Esophagus (tissue), 2 donors: ENCODE results near the gene SF3B1. TPM values are rescaled to one million over a fixed set of nuclear protein-coding genes. Genes with fewer than 3 reads are reported as not detected.
"Not testable (repeated sequence)": the region's sequence is repeated elsewhere in the genome, so short reads cannot be mapped to it uniquely, and the experiment has no call there.

Source experiments
- H3K27ac ChIP-seq, 2 donors: one replicate each; pipeline ENCODE4 v1.5.1; 2013; ENCODE audit warnings: low read depth in 2 of 2, mild to moderate bottlenecking in 2 of 2, inconsistent platforms in 1 of 2, low read length in 1 of 2, moderate library complexity in 1 of 2
- H3K27me3 ChIP-seq, 2 donors: one replicate each; pipeline ENCODE4 v1.6.1; 2013; ENCODE audit warnings: low read length in 2 of 2, control low read depth in 1 of 2, mild to moderate bottlenecking in 1 of 2; ENCODE audit not compliant: insufficient read depth in 2 of 2, control insufficient read depth in 1 of 2
- H3K36me3 ChIP-seq, 2 donors: one replicate each; pipeline ENCODE4 v1.6.1; 2013; ENCODE audit warnings: low read length in 1 of 2; ENCODE audit not compliant: control insufficient read depth in 2 of 2, insufficient read depth in 2 of 2
- H3K4me1 ChIP-seq, 2 donors: one replicate each; pipeline ENCODE4 v1.6.1; 2013; ENCODE audit warnings: low read length in 1 of 2; ENCODE audit not compliant: control insufficient read depth in 2 of 2, insufficient read depth in 2 of 2
- H3K4me3 ChIP-seq, 2 donors: one replicate each; pipeline ENCODE4 v1.5.1; 2013; ENCODE audit warnings: low read length in 2 of 2, mild to moderate bottlenecking in 2 of 2, low read depth in 1 of 2, moderate library complexity in 1 of 2
- H3K9me3 ChIP-seq, 2 donors: one replicate each; pipeline ENCODE4 v1.6.1; 2013; ENCODE audit warnings: mild to moderate bottlenecking in 2 of 2, low read depth in 1 of 2, low read length in 1 of 2, moderate library complexity in 1 of 2; ENCODE audit not compliant: control insufficient read depth in 2 of 2, insufficient read depth in 1 of 2
- WGBS, 2 donors: extraction: QIAGEN DNeasy Blood & Tissue Kit; methylation state at CpG; one replicate each; pipeline ENCODE4 v1.1.7; 2013; 5-methylcytosine and 5-hydroxymethylcytosine counted together
- polyA plus RNA-seq, 2 donors: library from polyadenylated mRNA; stranded (reverse); fragments of 200-250 nt; gene quantifications; one replicate each; pipeline ENCODE4 v1.2.3, GENCODE V29; 2013
- donor health status: healthy with polysubstance abuse.
- donor health status: Bipolar disorder and iron deficiency.

Gene SF3B1
- polyA plus RNA-seq, 2 donors, result 120 to 231 TPM

DNA sequence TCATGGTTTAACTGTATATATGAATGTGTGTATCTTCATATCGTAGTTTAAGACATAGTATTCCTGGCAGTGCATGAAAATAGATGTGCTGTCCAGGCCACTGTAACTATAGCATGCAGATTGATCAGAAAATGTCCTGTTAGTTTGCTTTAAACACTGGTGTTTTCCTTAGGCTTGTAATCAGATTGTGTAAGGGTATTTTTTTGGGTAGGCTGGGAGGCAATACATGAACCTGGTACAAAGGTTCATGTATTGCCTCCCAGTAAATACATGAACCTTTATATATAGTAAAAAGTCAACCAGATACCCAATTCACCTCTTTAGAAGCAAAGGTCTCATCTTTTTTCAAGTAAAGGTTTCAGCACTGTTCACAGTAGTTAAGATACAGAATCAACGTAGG lies 20.1 kb upstream of the SF3B1 start:
- no peaks in the 10 kb centered on the region for H3K36me3 ChIP-seq
- WGBS, 2 donors, result 64 to 68% methylated on average over 2 of the region's 2 CpGs
- H3K27ac ChIP-seq, result no peak overlapping the region
- no peaks in the 10 kb centered on the region for H3K9me3 ChIP-seq
- H3K4me1 ChIP-seq, result no peaks in the 10 kb centered on the region
- no peaks in the 10 kb centered on the region for H3K27me3 ChIP-seq
- peak overlapping the region in 1 of 2 donors; percentile 63 for H3K4me3 ChIP-seq

DNA sequence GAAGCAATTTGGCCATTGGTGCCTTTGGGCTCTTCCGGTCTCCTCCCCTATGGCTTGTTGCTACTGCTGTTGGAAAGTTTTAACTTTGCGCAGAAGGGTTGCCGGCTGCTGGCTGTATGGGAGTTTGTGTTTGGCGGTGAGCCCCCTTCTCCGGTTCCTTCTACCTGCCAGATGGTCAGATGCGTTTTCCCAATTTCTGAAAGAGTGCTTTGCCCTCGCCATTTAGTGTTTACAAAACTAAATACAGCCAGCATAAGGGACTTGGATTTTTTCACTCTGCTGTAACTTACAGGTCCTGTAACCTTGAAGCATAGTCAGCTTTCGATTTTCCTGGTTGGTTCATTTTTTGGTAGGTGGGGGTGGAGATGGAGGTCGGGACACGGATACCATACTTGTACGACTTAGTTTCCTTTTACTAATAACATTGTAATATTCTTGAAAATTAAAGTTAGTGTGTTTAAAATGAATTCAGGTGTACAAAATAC lies 19.1 kb upstream of the SF3B1 start:
- WGBS, 2 donors, result 0 to 1% methylated on average over 11 of the region's 11 CpGs
- peak overlapping the region; percentile 63 to 74 for H3K4me3 ChIP-seq
- no peaks in the 10 kb centered on the region for H3K27me3 ChIP-seq
- H3K4me1 ChIP-seq, result no peaks in the 10 kb centered on the region
- H3K9me3 ChIP-seq, result no peaks in the 10 kb centered on the region
- H3K27ac ChIP-seq, result peak overlapping the region; percentile 97 to 100
- H3K36me3 ChIP-seq, result no peaks in the 10 kb centered on the region

DNA sequence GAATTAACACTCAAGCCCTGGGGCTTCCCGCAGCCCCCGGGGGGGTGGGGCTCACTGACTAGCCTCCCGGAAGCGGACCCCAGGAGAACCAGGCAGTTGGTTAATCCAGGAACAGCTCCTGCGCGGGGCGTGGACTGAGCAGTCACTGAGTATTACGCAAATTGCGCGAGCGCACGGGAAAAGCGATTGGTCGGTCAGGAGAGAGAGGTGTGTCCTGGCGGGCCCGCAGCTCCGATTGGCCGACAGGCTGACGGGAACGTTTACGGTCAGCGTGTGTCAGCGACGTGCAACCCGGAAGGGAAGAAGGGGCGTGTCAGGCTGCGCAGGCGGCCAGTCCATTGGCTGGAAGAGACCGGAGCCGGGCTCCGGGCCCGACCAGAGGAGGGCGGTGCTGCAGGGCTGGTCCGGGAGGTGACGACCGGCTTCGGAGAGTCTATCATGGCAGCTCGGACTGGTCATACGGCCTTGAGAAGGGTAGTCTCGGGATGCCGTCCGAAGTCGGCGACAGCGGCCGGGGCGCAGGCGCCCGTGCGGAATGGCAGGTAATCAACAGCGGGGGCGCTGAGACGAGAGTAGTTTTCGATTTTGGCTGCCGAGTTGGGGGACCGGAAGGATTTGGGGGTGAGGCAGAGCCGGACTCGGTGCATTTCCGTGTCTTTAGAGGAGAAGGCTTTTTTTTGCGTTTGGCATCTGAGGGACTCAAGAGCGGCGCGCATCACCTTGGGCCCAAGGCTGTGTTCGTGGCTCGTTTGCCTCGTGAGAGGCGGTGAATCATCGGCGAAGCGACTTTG lies 18.5 kb upstream of the SF3B1 start, which contains the start of gene COQ10B:
TSS of gene COQ10B (plus strand) at position 430 of the 791 bp plus-strand sequence. CDS start at position 439, 9 bp downstream.
- WGBS, 2 donors, result 0% methylated on average over 70 of the region's 70 CpGs
- H3K27ac ChIP-seq, result peak within 1 kb of the TSS; percentile 97 to 100
- H3K4me1 ChIP-seq, result no peaks in the 10 kb centered on the region
- H3K36me3 ChIP-seq, result no peaks in the 10 kb centered on the region
- peak within 1 kb of the TSS; percentile 63 to 74 for H3K4me3 ChIP-seq
- no peaks in the 10 kb centered on the region for H3K9me3 ChIP-seq
- no peaks in the 10 kb centered on the region for H3K27me3 ChIP-seq

DNA sequence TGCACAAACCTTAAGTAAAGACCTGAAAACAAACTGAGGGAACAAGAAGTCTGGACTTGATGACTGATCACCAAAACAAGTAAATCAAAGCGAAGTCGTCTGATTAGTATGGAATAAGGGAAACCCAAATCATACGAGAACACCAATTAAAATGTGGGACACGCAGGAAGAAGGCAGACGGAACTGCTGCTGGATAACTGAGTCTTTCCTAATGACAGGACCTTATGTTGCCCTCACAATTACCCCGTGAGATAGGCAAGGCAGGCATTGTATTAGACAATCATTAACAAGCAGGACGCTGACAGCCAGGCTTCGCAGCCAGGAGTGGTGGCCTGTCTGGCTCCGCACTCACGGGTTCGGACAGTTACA lies 17.9 kb upstream of the SF3B1 start:
- no peaks in the 10 kb centered on the region for H3K27me3 ChIP-seq
- no peaks in the 10 kb centered on the region for H3K4me1 ChIP-seq
- WGBS, 2 donors, result 3 to 4% methylated on average over 11 of the region's 11 CpGs
- no peaks in the 10 kb centered on the region for H3K9me3 ChIP-seq
- H3K36me3 ChIP-seq, result no peaks in the 10 kb centered on the region
- H3K27ac ChIP-seq, result peak overlapping the region; percentile 91 to 95
- H3K4me3 ChIP-seq, result peak overlapping the region; percentile 54 to 63

DNA sequence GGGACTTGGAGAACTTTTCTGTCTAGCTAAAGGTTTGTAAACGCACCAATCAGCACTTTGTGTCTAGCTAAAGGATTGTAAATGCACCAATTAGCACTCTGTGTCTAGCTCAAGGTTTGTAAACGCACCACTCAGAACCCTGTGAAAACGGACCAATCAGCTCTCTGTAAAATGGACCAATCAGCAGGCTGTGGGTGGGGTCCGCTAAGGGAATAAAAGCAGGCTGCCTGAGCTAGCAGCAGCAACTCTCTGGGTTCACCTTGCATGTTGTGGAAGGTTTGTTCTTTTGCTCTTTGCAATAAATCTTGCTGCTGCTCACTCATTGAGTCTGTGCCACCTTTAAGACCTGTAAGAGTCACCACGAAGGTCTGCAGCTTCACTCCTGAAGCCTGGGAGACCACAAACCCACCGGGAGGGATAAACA lies 16.1 kb upstream of the SF3B1 start:
- WGBS, 2 donors, result 84 to 88% methylated on average over 6 of the region's 6 CpGs
- H3K27me3 ChIP-seq, H3K27ac ChIP-seq, H3K4me3 ChIP-seq, H3K4me1 ChIP-seq, H3K9me3 ChIP-seq, H3K36me3 ChIP-seq: not testable (repeated sequence)

DNA sequence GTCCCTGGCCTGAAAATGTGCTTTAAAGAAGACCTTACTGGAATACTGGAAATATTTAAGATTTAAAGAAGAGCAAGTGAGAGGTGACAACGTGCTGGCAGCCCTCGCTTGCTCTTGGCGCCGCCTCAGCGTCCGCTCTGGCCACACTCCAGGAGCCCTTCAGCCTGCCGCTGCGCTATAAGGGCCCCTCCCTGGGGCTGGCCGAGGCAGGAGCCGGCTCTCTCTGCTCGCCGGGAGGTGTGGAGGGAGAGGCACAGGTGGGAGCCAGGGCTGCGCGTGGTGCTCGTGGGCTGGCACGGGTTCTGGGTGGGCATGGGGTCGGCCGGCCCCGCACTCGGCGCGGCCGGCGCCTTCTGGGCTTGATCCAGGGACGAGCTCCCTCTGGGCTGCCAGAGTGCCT lies 15.6 kb upstream of the SF3B1 start:
- H3K27me3 ChIP-seq, result no peaks in the 10 kb centered on the region
- H3K27ac ChIP-seq, result no peak overlapping the region
- 89 to 91% methylated on average over 25 of the region's 25 CpGs for WGBS, 2 donors
- H3K9me3 ChIP-seq, result no peaks in the 10 kb centered on the region
- no peaks in the 10 kb centered on the region for H3K36me3 ChIP-seq
- no peak overlapping the region for H3K4me3 ChIP-seq
- no peaks in the 10 kb centered on the region for H3K4me1 ChIP-seq

DNA sequence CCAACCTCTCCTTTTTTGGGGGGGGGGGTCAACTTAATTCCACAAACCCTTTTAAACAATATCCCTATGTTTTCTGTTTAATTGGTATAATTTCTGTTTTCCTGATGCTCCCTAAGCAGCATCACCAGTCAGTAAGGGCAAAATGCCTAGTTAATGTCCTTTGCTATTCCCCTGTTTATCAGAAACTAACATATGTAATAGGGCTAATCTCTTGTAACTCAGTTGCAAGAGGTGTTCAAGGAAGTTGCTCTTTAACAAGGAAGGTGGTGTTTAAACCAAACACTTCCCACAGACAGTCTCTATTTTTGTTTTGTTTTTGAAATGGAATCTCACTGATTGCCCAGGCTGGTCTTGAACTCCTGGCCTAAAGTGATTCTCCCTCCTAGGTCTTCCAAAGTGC lies 12.0 kb upstream of the SF3B1 start:
- Histone ChIP-seq H3K27ac (no peak overlapping the region), H3K4me1 (no peaks in the 10 kb centered on the region), H3K4me3 (no peak overlapping the region), H3K36me3 (no peaks in the 10 kb centered on the region), H3K9me3 (no peaks in the 10 kb centered on the region), H3K27me3 (no peaks in the 10 kb centered on the region)

DNA sequence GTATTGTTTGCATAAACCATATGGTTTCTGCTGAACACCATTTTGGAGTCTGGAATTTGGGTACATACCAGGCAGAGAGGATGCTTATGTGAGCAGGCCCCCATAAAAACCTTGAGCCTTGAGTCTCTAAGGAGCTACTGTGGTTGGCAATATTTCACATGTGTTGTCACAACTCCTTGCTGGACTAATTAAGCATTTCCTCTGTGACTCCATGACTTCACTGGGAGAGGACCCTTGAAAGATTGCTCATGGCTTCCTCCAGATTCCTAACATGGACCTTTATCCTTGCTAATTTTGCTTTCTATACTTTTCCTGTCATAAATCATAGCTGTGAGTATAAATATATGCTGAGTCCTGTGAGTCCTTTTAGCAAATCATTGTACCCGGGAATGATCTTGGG lies 10.9 kb upstream of the SF3B1 start:
- H3K4me3 ChIP-seq, result no peak overlapping the region
- H3K27me3 ChIP-seq, result no peaks in the 10 kb centered on the region
- no peaks in the 10 kb centered on the region for H3K36me3 ChIP-seq
- 82 to 91% methylated on average over 1 of the region's 1 CpG for WGBS, 2 donors
- no peak overlapping the region for H3K27ac ChIP-seq
- H3K4me1 ChIP-seq, result no peaks in the 10 kb centered on the region
- H3K9me3 ChIP-seq, result no peaks in the 10 kb centered on the region

DNA sequence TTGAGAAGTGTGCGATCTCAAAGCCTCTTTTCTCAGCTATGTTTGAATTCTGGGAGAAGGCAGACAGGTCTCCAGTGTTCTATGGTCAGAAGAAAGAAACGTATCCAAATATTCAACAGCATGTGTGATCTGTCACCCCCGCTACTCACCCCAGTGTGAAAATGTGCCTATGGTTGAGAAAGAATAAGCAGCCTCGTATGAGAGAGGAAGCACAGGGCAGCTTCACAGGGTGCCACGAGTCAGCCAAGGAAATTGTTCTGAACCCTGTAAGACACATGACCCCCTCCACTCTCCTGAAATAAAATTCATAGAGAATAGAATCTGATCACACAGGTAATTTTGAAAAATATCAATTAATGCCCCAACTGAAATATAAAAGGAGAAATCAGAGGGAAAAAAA lies 8.0 kb upstream of the SF3B1 start:
- Histone ChIP-seq H3K27me3 (no peaks in the 10 kb centered on the region), H3K27ac (no peak overlapping the region), H3K4me1 (no peaks in the 10 kb centered on the region)

DNA sequence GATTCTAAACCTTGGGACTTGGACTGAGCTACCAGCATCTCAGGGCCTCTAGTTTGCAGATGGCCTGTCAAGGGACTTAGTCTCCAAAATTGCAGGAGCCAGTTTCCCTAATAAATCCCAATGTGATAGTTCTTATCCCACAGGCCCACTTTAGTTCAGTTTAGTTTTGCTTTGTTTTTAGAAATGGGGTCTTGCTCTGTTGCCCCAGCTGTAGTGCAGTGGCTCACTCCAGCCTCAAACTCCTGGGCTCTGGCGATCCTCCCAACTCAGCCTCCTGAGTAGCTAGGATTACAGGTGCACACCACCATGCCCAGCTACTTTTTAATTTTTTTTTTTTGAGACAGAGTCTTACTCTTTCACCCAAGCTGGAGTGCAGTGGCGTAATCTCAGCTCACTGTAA lies 2.6 kb upstream of the SF3B1 start:
- Histone ChIP-seq H3K4me1 (no peaks in the 10 kb centered on the region), H3K9me3 (no peaks in the 10 kb centered on the region), H3K4me3 (no peak overlapping the region), H3K27me3 (no peaks in the 10 kb centered on the region), H3K27ac (no peak overlapping the region), H3K36me3 (no peaks in the 10 kb centered on the region)
- 98 to 100% methylated on average over 2 of the region's 2 CpGs for WGBS, 2 donors

More for the DNA sequence above, 8.0 kb upstream of the SF3B1 start:
- Histone ChIP-seq H3K9me3 (no peaks in the 10 kb centered on the region), H3K4me3 (no peak overlapping the region), H3K36me3 (no peaks in the 10 kb centered on the region)
- WGBS, 2 donors, result 64 to 68% methylated on average over 5 of the region's 5 CpGs
